ENCODE data around the gene PLA2G2E.
"Not testable (repeated sequence)": the region's sequence is repeated elsewhere in the genome, so short reads cannot be mapped to it uniquely, and the experiment has no call there.

Gene PLA2G2E

GRCh38 chr1:19923137-19923952 is at the start of gene PLA2G2E:
Gene PLA2G2E, minus strand, starts transcription at chr1:19923617. Its CDS starts 58 bp downstream, at chr1:19923559.
- DNase-seq: no peak

GRCh38 chr1:19971664-19972063 is 48.2 kb upstream of the PLA2G2E start:
- DNase-seq: no peak

- DNase-seq: no peak
These were observed 46.7 kb upstream of the PLA2G2E start for GRCh38 chr1:19969898-19970660.

- no peak for DNase-seq
These were observed 44.4 kb upstream of the PLA2G2E start for GRCh38 chr1:19967808-19968207.

GRCh38 chr1:19964542-19964941 is 41.1 kb upstream of the PLA2G2E start:
- DNase-seq: no peak

GRCh38 chr1:19963636-19964035 is 40.2 kb upstream of the PLA2G2E start:
- no peak for DNase-seq

GRCh38 chr1:19960591-19960990 is 37.2 kb upstream of the PLA2G2E start:
- no peak for DNase-seq

GRCh38 chr1:19957779-19958178 is 34.4 kb upstream of the PLA2G2E start:
- DNase-seq: no peak

- no peak for DNase-seq
These were observed 32.2 kb upstream of the PLA2G2E start for GRCh38 chr1:19955534-19956170.

- DNase-seq: no peak
These were observed 30.6 kb upstream of the PLA2G2E start for GRCh38 chr1:19954059-19954458.

GRCh38 chr1:19949016-19949415 is 25.6 kb upstream of the PLA2G2E start:
- DNase-seq: no peak

GRCh38 chr1:19946971-19947370 is 23.6 kb upstream of the PLA2G2E start:
- DNase-seq: no peak

GRCh38 chr1:19946331-19946751 is 22.9 kb upstream of the PLA2G2E start:
- no peak for DNase-seq

- DNase-seq: no peak
These were observed 22.5 kb upstream of the PLA2G2E start for GRCh38 chr1:19945914-19946313.

- no peak for DNase-seq
These were observed 19.2 kb upstream of the PLA2G2E start for GRCh38 chr1:19942657-19943056.

- no peak for DNase-seq
These were observed 18.7 kb upstream of the PLA2G2E start for GRCh38 chr1:19942088-19942487.

- DNase-seq: no peak
These were observed 17.8 kb upstream of the PLA2G2E start for GRCh38 chr1:19941206-19941568.

- no peak for DNase-seq
These were observed 17.2 kb upstream of the PLA2G2E start for GRCh38 chr1:19940486-19941205.

- DNase-seq: no peak
These were observed 15.1 kb upstream of the PLA2G2E start for GRCh38 chr1:19938472-19938871.

- DNase-seq: no peak
These were observed 12.8 kb upstream of the PLA2G2E start for GRCh38 chr1:19936061-19936750.

- DNase-seq: no peak
These were observed 10.9 kb upstream of the PLA2G2E start for GRCh38 chr1:19934336-19934735.

- no peak for DNase-seq
These were observed 9.4 kb upstream of the PLA2G2E start for GRCh38 chr1:19932866-19933265.

- not testable (repeated sequence) for DNase-seq
These were observed 3.7 kb upstream of the PLA2G2E start for GRCh38 chr1:19927130-19927421.

Measured in cerebellar nuclear complex (tissue), 1 donor.